Stimulated activated CD4-positive, alpha-beta T cell treated with anti-CD3 and anti-CD28 coated beads, Interleukin-15, amount 100 ng/mL, for 1 hour (primary cell): Measurements from ENCODE around the gene FYCO1.

Source experiments
- DNase-seq, 2 donors: peaks; one replicate each; pipeline ENCODE4 v3.0.0-alpha.2; 2020; ENCODE audit warnings: low read depth in 1 of 2, low spot score in 1 of 2

FYCO1 gene

GRCh38 chr3:45943207-45943846 is 52.3 kb downstream of the FYCO1 start, which contains the start of gene CXCR6:
Gene CXCR6, plus strand, starts transcription at chr3:45943464. Its CDS starts 3,018 bp downstream, at chr3:45946482.
- DNase-seq = peak in 1 of 2 donors; percentile 16

GRCh38 chr3:45942051-45942825 is 53.4 kb downstream of the FYCO1 start:
- no peak for DNase-seq

- no peak for DNase-seq
These were observed 54.8 kb downstream of the FYCO1 start for GRCh38 chr3:45940781-45941365.

- DNase-seq = no peak
These were observed 55.4 kb downstream of the FYCO1 start for GRCh38 chr3:45940004-45940780.

- DNase-seq = no peak
These were observed 56.3 kb downstream of the FYCO1 start for GRCh38 chr3:45939341-45939771.

GRCh38 chr3:45938864-45939263 is 56.8 kb downstream of the FYCO1 start:
- DNase-seq = peak; percentile 62 to 70

- no peak for DNase-seq
These were observed 57.6 kb downstream of the FYCO1 start for GRCh38 chr3:45938043-45938435.

- no peak for DNase-seq
These were observed 58.2 kb downstream of the FYCO1 start for GRCh38 chr3:45937206-45938042.

GRCh38 chr3:45936261-45936660 is 59.4 kb downstream of the FYCO1 start:
- DNase-seq = no peak

GRCh38 chr3:45933591-45933990 is 62.0 kb downstream of the FYCO1 start:
- no peak for DNase-seq

GRCh38 chr3:45932112-45932511 is 63.5 kb downstream of the FYCO1 start:
- DNase-seq = no peak

- no peak for DNase-seq
These were observed 64.1 kb downstream of the FYCO1 start for GRCh38 chr3:45931496-45931895.

GRCh38 chr3:45929042-45929679 is 66.5 kb downstream of the FYCO1 start:
- DNase-seq = peak; percentile 37 to 58

GRCh38 chr3:45927881-45928280 is 67.7 kb downstream of the FYCO1 start:
- DNase-seq = no peak

- DNase-seq = no peak
These were observed 71.9 kb downstream of the FYCO1 start for GRCh38 chr3:45923755-45924154.

GRCh38 chr3:45922950-45923590 is 72.6 kb downstream of the FYCO1 start:
- DNase-seq = no peak

GRCh38 chr3:45922039-45922326 is 73.6 kb downstream of the FYCO1 start:
- no peak for DNase-seq

- DNase-seq = no peak
These were observed 74.2 kb downstream of the FYCO1 start for GRCh38 chr3:45921158-45922038.
